Activated naive CD4-positive, alpha-beta T cell treated with anti-CD3 and anti-CD28 coated beads for 36 hours (primary cell): ENCODE results near the gene SYCE1L. TPM values are rescaled to one million over a fixed set of nuclear protein-coding genes. Genes with fewer than 3 reads are reported as not detected.

ENCODE experiments used
- CTCF ChIA-PET: fragments of 350-600 bp; sonication (Branson Sonifier 250); formaldehyde crosslinking; loops from one replicate; lab custom pipeline; 2021; ENCODE audit warnings: antibody characterized with exemption; lab: Charles Lee
- DNase-seq: peaks from one replicate; pipeline ENCODE4 v3.0.0-alpha.2; 2020
- H3K27ac Mint-ChIP-seq: one replicate; pipeline ENCODE4 v1.8.0; 2021; ENCODE audit warnings: mild to moderate bottlenecking, mixed read lengths
- H3K27me3 Mint-ChIP-seq: one replicate; pipeline ENCODE4 v1.8.0; 2021; ENCODE audit warnings: low read depth, mixed read lengths
- H3K36me3 Mint-ChIP-seq: one replicate; pipeline ENCODE4 v1.8.0; 2021; ENCODE audit warnings: low read depth, mixed read lengths
- H3K4me1 Mint-ChIP-seq: one replicate; pipeline ENCODE4 v1.8.0; 2021; ENCODE audit warnings: low read depth, mixed read lengths
- H3K4me3 Mint-ChIP-seq: one replicate; pipeline ENCODE4 v1.8.0; 2021; ENCODE audit warnings: mild to moderate bottlenecking, moderate library complexity, mixed read lengths
- H3K9me3 Mint-ChIP-seq: one replicate; pipeline ENCODE4 v1.8.0; 2021; ENCODE audit warnings: mixed read lengths
- intact Hi-C: fragments of 100-400 bp; cut with micrococcal nuclease; formaldehyde crosslinking; loops from one replicate; pipeline ENCODE4 v1.15.1; 2023
- total RNA-seq, 2 experiments: library from RNA; stranded (reverse); gene quantifications; one replicate each; pipeline ENCODE4 v1.2.3, GENCODE V29; 2021

Gene SYCE1L
- total RNA-seq, 2 experiments from 2014 or later: 3.3 to 3.7 TPM

DNA sequence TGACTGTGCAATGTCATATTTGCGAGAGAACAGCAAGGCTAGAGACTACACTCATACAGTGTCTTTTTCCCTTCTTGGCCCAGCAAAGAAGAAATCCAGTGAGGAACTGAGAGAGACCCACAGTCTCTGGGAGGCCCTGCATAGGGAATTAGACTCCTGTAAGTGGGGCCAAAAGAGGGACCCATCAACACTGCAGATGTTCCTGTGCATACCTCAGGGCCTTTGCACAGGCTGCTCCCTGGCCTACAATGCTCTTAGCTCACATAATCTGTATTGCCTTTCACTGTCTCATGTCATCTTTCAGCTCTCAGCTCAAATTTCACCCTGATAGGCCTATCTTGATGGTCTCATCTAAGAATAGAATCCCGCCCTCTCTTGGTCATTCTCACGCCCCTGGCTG is 9.2 kb downstream of the SYCE1L start:
- Mint-ChIP-seq H3K27ac (no peak overlapping the region), H3K36me3 (no peaks in the 10 kb centered on the region), H3K27me3 (no peaks in the 10 kb centered on the region), H3K9me3 (no peaks in the 10 kb centered on the region), H3K4me1 (peaks cover 3% of the 10 kb centered on the region), H3K4me3 (no peak overlapping the region)
- intact Hi-C loops: no loop called here
- no peak for DNase-seq
- CTCF ChIA-PET: interaction anchor here (1.0 kb wide), 1 partner anchor 62 kb away, joined by 3 read pairs; no protein-coding TSS in a partner anchor

DNA sequence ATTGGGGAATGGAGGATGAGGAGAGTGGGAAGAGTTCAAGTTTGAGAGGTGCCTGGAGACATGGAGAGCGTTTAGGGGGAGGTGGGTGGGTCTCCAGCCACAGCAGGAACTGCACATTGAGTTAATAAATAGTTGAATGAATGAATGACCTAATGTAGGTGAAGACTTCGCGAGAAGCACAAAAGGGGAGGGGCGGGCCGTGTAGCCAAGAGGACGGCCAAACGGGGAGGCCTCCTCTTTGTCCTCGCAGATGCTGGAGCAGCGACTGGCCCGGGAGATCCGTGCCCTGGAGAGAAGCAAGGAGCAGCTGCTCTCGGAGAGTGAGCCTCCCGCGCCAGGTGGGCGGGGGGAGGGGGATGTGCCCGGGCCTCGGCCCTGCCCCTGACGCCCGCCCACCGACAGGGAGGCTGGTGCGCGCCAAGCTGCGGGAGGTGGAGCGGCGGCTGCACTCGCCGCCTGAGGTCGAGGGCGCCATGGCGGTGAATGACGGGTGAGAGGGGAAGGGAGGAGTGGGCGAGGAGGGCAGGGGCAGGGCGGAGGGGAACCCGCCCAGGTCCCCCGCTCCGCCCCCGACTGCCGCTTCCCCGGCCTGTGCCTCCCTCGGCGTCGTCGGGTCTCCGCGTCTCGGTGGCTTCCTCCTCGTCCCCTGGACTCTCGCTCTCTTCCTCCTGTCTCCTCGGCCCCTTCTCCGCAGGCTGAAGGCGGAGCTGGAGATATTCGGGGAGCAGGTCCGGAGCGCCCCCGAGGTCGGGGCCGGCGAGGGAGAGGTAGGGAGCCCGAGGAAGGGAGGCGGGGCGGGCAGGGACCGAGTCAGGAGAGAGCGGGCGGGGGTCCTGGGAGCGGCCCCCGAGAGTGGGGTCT is 12.9 kb downstream of the SYCE1L start:
- CTCF ChIA-PET: interaction anchor here (1.1 kb wide), 1 partner anchor 11 kb away, joined by 3 read pairs; no protein-coding TSS in a partner anchor
- no peaks in the 10 kb centered on the region for H3K9me3 Mint-ChIP-seq
- no peaks in the 10 kb centered on the region for H3K27me3 Mint-ChIP-seq
- peak; percentile 81 for DNase-seq
- intact Hi-C loops: loop anchor here (1.0 kb wide), 2 partner anchors 22 to 1564 kb away; no protein-coding TSS in a partner anchor
- H3K27ac Mint-ChIP-seq: no peak overlapping the region
- peaks cover 8% of the 10 kb centered on the region for H3K4me1 Mint-ChIP-seq
- peaks cover 1% of the 10 kb centered on the region for H3K36me3 Mint-ChIP-seq
- peak overlapping the region; percentile 77 for H3K4me3 Mint-ChIP-seq

DNA sequence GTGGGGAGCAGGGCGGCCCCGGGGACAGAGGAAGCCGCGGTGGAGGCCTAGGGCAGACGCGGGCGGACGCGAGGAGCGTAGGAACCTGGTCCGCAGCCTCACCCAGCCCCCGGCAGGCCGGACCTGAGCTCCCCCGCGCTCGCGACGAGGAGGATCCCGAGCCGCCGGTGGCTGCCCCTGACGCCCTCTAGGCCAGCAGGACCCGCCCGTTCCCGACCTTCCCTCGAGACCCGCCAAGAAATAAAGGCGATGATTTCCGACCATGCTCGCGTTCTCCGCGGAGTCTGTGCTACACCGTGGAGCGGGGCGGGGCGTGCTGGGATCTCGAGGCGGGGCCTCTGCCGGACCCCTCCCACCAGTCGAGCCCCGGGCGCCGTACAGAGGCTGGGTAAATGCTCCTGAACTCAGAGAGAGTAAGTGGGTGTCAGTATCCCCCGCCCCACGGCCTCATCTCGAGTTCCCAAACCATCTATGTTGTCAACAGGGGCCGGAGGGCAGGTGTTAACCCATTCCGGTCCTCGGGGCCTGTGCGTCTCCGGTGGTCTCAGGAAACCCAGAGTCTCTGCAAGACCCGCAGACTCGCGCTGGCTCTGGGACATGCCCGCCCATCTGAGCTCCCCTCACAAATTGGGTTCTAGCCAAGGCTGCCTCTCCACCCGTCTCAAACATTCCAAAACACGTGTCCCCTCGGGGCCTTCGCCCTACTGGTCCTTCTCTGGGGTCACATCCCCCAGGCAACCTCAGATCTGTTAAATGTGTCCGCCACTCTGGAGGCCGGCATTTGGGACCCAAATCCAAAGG is 13.7 kb downstream of the SYCE1L start:
- peaks cover 1% of the 10 kb centered on the region for H3K36me3 Mint-ChIP-seq
- H3K9me3 Mint-ChIP-seq: no peaks in the 10 kb centered on the region
- peak overlapping the region; percentile 77 for H3K4me3 Mint-ChIP-seq
- DNase-seq: peak; percentile 79
- CTCF ChIA-PET: no interaction called here
- intact Hi-C loops: loop anchor here (1.0 kb wide), 3 partner anchors 23 to 1565 kb away; partner anchors contain the start of gene NUDT7
- H3K4me1 Mint-ChIP-seq: peaks cover 8% of the 10 kb centered on the region
- no peak overlapping the region for H3K27ac Mint-ChIP-seq
- H3K27me3 Mint-ChIP-seq: no peaks in the 10 kb centered on the region

DNA sequence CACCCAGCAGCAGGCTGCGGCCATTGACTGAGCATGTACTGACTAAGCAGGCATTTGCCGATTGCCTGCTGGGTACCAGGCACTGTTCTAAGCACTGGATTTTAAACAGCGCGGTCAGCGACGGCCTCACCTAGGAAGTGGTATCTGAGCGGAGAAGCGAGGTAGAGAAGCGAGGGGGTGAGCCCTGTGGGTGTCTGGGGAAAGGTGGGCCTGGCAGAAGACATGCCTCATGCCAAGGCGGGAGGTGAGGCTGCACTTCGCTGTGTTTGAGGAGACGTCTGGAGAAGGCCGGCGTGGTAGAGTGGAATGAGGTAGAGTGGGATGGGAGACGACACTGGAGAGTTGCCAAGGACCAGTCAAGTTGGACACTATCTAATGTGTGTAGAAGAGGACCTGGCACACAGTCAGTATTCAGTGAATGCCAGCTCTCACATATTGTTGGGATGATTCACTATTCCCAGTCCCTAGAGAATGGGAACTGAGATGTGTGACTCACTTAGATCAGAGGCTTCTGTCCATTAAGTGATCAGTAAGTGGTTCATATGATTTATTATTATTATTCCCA is 14.4 kb downstream of the SYCE1L start:
- peaks cover 1% of the 10 kb centered on the region for H3K36me3 Mint-ChIP-seq
- no peak for DNase-seq
- H3K27me3 Mint-ChIP-seq: no peaks in the 10 kb centered on the region
- intact Hi-C loops: loop anchor here (1.0 kb wide), 1 partner anchor 509 kb away; the partner anchor contains the start of gene NUDT7
- H3K9me3 Mint-ChIP-seq: no peaks in the 10 kb centered on the region
- H3K4me3 Mint-ChIP-seq: peak overlapping the region; percentile 77
- H3K27ac Mint-ChIP-seq: no peak overlapping the region
- CTCF ChIA-PET: no interaction called here
- peaks cover 8% of the 10 kb centered on the region for H3K4me1 Mint-ChIP-seq

DNA sequence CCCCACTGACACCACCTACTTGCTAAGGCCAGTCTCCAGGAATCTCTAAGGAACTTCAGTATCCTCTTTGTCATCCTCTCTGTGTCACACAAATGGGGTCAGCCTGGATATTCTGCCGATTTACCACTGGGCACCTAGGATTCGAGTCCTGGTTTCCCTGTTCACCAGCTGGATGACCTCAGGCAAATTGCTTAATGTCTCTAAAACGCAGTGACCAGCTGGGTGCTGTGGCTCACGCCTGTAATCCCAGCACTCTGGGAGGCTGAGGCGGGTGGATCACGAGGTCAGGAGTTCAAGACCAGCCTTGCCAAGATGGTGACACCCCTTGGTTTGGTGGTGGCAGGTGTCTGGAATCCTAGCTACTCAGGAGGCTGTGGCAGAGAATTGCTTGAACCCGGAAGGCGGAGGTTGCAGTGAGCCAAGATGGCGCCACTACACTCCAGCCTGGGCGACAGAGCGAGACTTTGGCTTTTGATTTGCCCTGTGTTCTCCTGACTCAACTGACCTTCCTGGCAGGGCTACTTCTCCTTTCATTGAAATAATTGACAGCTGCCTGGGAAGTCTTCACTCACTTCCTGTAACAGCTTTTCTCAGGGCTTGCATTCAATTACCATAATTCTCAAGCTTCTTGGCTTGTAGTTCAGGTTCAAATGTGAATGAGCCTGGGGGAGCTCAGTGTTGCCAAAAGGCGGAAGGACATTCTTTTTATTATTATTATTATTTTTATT is 15.4 kb downstream of the SYCE1L start:
- Mint-ChIP-seq H3K4me1 (peaks cover 8% of the 10 kb centered on the region), H3K27ac (peak overlapping the region; percentile 18), H3K9me3 (no peaks in the 10 kb centered on the region), H3K27me3 (no peaks in the 10 kb centered on the region), H3K4me3 (no peak overlapping the region), H3K36me3 (peaks cover 1% of the 10 kb centered on the region)
- CTCF ChIA-PET: interaction anchor here (0.6 to 2.2 kb wide), 3 partner anchors 9 to 22 kb away, joined by 4 to 6 read pairs (median 5); no protein-coding TSS in a partner anchor
- no peak for DNase-seq
- intact Hi-C loops: no loop called here

DNA sequence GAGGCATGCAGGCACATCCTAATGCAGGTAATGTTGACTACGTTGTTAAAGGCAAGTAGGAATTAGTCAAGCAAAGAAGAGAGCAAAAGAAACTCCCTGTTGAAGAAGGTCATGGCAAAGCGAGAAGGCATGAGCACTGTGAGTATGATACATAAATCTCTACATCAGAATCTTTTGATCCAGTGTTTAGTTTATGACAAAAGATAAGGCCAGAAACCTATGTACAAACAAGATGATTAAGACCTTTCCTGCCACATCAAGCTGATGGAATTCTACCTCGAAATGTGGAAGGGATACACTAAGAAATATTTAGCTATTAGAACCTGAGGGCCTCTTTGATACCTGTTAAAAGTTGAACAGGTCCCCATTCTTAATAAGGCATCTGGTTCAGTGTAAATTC is 20.2 kb downstream of the SYCE1L start:
- CTCF ChIA-PET: no interaction called here
- Mint-ChIP-seq H3K4me1 (no peaks in the 10 kb centered on the region), H3K36me3 (peaks cover 1% of the 10 kb centered on the region), H3K27me3 (no peaks in the 10 kb centered on the region), H3K9me3 (no peaks in the 10 kb centered on the region), H3K27ac (no peak overlapping the region), H3K4me3 (no peak overlapping the region)
- intact Hi-C loops: no loop called here
- no peak for DNase-seq

DNA sequence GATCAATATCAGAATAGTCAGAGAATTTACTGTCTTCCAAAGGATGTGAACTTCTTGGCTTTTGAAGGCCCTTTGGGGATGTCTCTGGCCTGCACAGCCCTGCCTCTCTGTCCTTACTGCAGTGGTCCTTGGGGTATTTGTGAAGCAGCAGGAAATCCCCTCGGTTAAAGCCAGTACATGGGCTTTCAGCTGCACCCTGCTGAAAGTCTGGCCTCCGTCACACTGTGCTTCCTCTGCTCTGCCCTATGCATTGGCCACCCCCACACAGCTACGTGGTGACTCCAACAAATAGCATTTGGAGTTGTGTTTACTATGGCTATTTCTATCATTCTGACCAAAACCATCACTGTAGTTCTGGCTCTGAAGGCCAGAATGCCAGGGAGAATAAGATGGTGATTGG is 21.2 kb downstream of the SYCE1L start:
- CTCF ChIA-PET: interaction anchor here (1.1 kb wide), 1 partner anchor 364 kb away, joined by 3 read pairs; no protein-coding TSS in a partner anchor
- Mint-ChIP-seq H3K27me3 (no peaks in the 10 kb centered on the region), H3K27ac (no peak overlapping the region), H3K4me3 (no peak overlapping the region), H3K9me3 (no peaks in the 10 kb centered on the region), H3K36me3 (peaks cover under 1% of the 10 kb centered on the region), H3K4me1 (no peaks in the 10 kb centered on the region)
- DNase-seq: no peak
- intact Hi-C loops: no loop called here

DNA sequence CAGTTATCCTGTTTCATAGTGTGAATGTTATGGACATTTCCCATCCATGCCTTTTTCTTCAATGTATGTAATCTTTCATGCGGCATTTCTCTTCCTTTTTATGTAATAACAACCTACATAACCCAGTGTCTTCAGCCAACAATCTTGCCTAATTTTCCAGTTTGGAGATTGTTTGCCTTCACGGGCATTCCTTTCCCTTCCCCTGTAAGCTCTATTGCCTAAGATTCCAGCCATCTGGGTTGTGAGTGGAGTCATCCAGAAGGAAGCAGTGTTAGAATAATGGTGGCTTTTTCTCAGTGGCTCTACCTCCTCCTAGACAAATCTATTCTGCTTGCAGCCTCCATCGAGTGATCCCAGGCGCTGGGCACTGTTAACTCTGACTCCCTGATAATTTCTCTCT is 22.3 kb downstream of the SYCE1L start:
- intact Hi-C loops: no loop called here
- H3K9me3 Mint-ChIP-seq: no peaks in the 10 kb centered on the region
- no peak overlapping the region for H3K4me3 Mint-ChIP-seq

DNA sequence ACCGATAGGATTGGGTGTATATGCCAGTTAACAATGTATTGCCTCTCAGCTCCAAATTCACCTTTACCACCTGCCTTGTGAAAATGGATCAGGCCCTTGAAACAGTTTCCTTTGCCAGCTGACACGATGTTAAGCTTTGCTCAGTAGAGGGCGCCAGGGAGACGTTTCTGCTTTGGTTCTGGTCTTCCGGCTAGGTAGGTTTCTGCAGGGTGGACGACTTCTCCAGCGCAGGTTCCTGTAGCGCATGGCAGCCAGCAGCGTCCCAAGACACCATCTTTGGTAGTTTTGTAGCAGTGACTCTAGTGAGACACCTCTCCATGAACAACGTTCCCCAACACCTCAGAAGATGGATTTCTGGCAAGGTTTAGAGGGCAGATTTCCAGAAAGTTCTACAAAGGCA is 24.0 kb downstream of the SYCE1L start:
- Mint-ChIP-seq H3K9me3 (no peaks in the 10 kb centered on the region), H3K27ac (no peak overlapping the region), H3K4me3 (no peak overlapping the region), H3K36me3 (no peaks in the 10 kb centered on the region), H3K27me3 (no peaks in the 10 kb centered on the region), H3K4me1 (peaks cover 4% of the 10 kb centered on the region)
- intact Hi-C loops: no loop called here
- CTCF ChIA-PET: interaction anchor here (0.8 to 1.6 kb wide), 2 partner anchors 9 to 11 kb away, joined by 3 to 6 read pairs; no protein-coding TSS in a partner anchor
- peak; percentile 35 for DNase-seq

More for the DNA sequence above, 22.3 kb downstream of the SYCE1L start:
- Mint-ChIP-seq H3K27me3 (no peaks in the 10 kb centered on the region), H3K4me1 (no peaks in the 10 kb centered on the region), H3K27ac (no peak overlapping the region), H3K36me3 (no peaks in the 10 kb centered on the region)
- CTCF ChIA-PET: interaction anchor here (1.1 kb wide), 1 partner anchor 363 kb away, joined by 3 read pairs; no protein-coding TSS in a partner anchor
- DNase-seq: no peak

DNA sequence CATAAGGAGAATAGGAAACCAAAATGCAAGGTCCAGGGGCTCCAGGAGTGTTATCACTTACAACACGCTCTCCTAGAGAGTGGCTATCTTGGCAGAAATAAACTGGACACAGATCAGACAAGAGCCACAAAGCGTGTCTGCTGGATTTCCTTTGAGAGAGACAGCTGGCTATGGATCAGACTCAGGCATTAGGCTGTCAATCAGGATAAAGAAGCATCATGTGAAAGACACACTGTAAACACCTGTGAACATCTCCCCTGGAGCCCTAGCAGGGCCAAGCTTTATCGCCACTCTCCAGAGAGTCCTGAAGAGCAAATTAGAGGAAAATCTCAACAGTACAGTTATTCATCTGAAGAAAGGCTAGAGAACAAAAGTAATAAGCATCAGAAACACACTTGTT is 26.0 kb downstream of the SYCE1L start:
- CTCF ChIA-PET: no interaction called here
- no peaks in the 10 kb centered on the region for H3K36me3 Mint-ChIP-seq
- no peak for DNase-seq
- H3K4me1 Mint-ChIP-seq: peaks cover 4% of the 10 kb centered on the region
- H3K9me3 Mint-ChIP-seq: no peaks in the 10 kb centered on the region
- H3K27me3 Mint-ChIP-seq: peaks cover 1% of the 10 kb centered on the region
- H3K4me3 Mint-ChIP-seq: no peak overlapping the region
- intact Hi-C loops: no loop called here
- no peak overlapping the region for H3K27ac Mint-ChIP-seq

DNA sequence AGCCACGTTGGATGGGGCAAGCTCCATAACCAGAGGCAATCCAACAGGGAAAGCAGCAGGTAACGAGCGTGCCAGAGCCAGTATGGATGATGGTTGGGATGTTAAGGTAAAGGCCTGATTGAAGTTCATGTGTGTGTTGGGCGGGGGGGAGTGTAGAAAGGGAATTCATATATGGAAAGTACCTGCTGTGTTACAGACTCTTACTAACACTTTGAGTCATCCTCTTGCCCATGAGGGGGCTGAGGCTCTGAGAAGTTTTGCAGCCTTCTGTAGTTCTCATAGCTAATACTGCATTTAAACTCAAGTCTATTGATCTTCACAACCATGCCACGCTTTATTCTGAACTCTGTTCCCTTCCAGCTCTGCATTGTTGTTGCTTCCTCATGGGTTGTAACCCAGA is 28.5 kb downstream of the SYCE1L start:
- CTCF ChIA-PET: interaction anchor here (1.0 kb wide), 1 partner anchor 356 kb away, joined by 3 read pairs; no protein-coding TSS in a partner anchor
- no peaks in the 10 kb centered on the region for H3K9me3 Mint-ChIP-seq
- no peak overlapping the region for H3K4me3 Mint-ChIP-seq
- no peak overlapping the region for H3K27ac Mint-ChIP-seq
- H3K36me3 Mint-ChIP-seq: no peaks in the 10 kb centered on the region
- peaks cover 4% of the 10 kb centered on the region for H3K4me1 Mint-ChIP-seq
- peak; percentile 35 for DNase-seq
- H3K27me3 Mint-ChIP-seq: peaks cover 4% of the 10 kb centered on the region
- intact Hi-C loops: no loop called here
